ENCODE results near the gene TMEM245. TPM values are rescaled to one million over a fixed set of nuclear protein-coding genes. Genes with fewer than 3 reads are reported as not detected.

The TMEM245 gene
- total RNA-seq, 1 experiment from 2014 or later: 37.9 TPM

DNA sequence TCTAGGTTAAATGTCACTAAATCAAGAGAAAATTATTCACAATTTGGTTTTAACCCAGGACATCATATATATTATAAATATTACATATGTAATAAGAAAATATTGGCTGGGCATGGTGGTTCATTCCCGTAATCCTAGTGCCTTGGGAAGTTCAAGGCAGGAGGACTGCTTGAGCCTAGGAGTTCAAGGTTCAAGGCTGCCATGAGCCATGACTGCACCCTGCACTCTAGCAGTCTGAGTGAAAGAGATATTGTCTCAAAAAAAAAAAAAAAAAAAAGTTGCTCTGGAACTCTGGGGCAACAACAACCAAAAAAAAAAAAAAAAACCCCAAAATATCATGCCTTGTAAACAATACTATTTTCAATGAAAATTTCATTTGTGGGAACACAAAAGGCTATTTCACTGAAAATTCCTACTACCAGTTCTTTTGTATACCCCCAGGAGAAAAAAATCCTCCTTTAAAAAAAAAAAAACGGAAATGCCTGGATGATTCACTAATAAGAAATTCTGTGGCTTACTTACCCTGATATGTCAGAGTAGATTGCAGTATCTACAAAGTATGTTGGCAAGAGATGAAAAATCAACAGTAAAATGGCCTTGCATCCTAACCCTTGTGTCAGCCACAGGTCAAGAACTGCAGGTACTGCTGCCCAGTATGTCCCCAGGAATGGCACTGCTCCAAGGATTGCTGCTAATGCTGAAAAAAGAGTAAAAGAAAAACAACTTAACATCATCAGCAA is 83.9 kb downstream of the TMEM245 start:
- DNase-seq: no peak
- Histone ChIP-seq H3K79me2 (ENCODE audit: low read length) (peaks cover 54% of the 10 kb centered on the region), H3K27me3 (ENCODE audit: low read length) (no peaks in the 10 kb centered on the region), H3K36me3 (ENCODE audit: insufficient read depth, low read length) (peaks cover 51% of the 10 kb centered on the region), H3K4me1 (ENCODE audit: low read length) (no peaks in the 10 kb centered on the region), H4K20me1 (ENCODE audit: insufficient read depth, low read depth, low read length) (no peaks in the 10 kb centered on the region), H3K9me2 (replicated peaks; ENCODE audit: insufficient read depth, low read length) (no peaks in the 10 kb centered on the region), H3K9me3 (ENCODE audit: low read length) (no peaks in the 10 kb centered on the region), H3K4me3 (ENCODE audit: low read length) (no peak overlapping the region), H2AFZ (ENCODE audit: low read length) (no peak overlapping the region), H3K27ac (ENCODE audit: low read length) (no peak overlapping the region), H3K9ac (ENCODE audit: low read length) (no peak overlapping the region), H3K4me2 (ENCODE audit: low read depth, low read length, poor library complexity, severe bottlenecking) (no peak overlapping the region)

DNA sequence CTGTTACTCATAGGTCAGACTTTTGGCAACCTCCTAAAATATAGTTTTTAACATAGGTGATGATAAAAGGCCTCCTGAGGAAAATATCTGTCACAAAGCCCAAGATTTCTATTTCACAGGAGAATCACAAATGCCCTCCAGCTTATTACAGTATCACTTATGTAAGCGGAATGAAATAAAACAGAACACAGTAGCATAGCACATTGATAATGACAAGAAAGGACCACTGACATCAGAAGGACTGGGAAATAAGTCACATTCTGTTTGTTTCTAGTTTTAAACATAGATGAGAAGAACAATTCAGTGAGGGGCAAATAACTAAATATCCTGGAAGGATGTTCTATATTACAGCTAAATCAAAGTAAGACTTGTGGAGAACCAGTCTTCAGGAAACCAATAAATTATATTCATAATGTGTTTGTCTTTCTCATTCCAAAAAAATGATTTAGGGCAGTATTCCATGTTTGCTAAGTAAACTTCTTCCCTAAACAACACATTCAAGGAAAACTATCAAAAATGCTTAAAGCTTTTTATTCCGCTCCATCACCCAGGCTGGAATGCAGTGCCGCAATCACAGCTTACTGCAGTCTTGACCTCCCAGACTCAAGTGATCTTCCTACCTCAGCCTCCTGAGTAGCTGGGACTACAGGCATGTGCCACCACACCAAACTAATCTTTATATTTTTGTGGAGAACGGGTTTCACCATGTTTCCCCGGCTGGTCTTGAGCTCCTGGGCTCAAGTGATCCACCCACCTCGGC is 85.6 kb downstream of the TMEM245 start:
- Histone ChIP-seq H3K36me3 (ENCODE audit: insufficient read depth, low read length) (peaks cover 51% of the 10 kb centered on the region), H3K4me2 (ENCODE audit: low read depth, low read length, poor library complexity, severe bottlenecking) (no peak overlapping the region), H4K20me1 (ENCODE audit: insufficient read depth, low read depth, low read length) (no peaks in the 10 kb centered on the region), H2AFZ (ENCODE audit: low read length) (no peak overlapping the region), H3K79me2 (ENCODE audit: low read length) (peaks cover 58% of the 10 kb centered on the region), H3K9me2 (replicated peaks; ENCODE audit: insufficient read depth, low read length) (no peaks in the 10 kb centered on the region), H3K27ac (ENCODE audit: low read length) (no peak overlapping the region), H3K27me3 (ENCODE audit: low read length) (no peaks in the 10 kb centered on the region), H3K4me1 (ENCODE audit: low read length) (no peaks in the 10 kb centered on the region), H3K9ac (ENCODE audit: low read length) (no peak overlapping the region), H3K4me3 (ENCODE audit: low read length) (no peak overlapping the region), H3K9me3 (ENCODE audit: low read length) (no peaks in the 10 kb centered on the region)
- DNase-seq: no peak

DNA sequence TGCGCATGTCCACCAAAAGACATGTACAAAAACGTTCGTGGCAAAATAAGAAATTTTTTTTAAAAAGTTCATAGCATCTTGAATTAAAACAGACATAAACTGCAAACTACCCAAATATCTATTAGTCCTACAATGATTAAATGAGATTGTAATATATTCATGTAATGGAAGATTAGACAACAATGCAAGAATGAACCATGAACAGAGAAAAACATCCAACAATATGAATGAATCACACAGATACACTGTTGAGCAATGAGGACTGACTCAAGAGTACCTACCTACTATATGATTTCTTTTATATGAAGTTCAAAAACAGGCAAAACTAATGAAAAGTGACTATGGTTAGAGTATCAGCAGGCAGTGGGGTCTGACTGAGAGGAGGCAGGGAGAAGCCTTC is 88.5 kb downstream of the TMEM245 start:
- Histone ChIP-seq H2AFZ (ENCODE audit: low read length) (no peak overlapping the region), H3K4me3 (ENCODE audit: low read length) (no peak overlapping the region), H3K36me3 (ENCODE audit: insufficient read depth, low read length) (peaks cover 34% of the 10 kb centered on the region), H3K9ac (ENCODE audit: low read length) (no peak overlapping the region), H3K27ac (ENCODE audit: low read length) (no peak overlapping the region), H3K9me3 (ENCODE audit: low read length) (no peaks in the 10 kb centered on the region), H3K9me2 (replicated peaks; ENCODE audit: insufficient read depth, low read length) (no peaks in the 10 kb centered on the region), H3K79me2 (ENCODE audit: low read length) (peaks cover 72% of the 10 kb centered on the region), H4K20me1 (ENCODE audit: insufficient read depth, low read depth, low read length) (no peaks in the 10 kb centered on the region), H3K4me1 (ENCODE audit: low read length) (no peaks in the 10 kb centered on the region), H3K4me2 (ENCODE audit: low read depth, low read length, poor library complexity, severe bottlenecking) (no peak overlapping the region), H3K27me3 (ENCODE audit: low read length) (no peaks in the 10 kb centered on the region)
- DNase-seq: no peak

DNA sequence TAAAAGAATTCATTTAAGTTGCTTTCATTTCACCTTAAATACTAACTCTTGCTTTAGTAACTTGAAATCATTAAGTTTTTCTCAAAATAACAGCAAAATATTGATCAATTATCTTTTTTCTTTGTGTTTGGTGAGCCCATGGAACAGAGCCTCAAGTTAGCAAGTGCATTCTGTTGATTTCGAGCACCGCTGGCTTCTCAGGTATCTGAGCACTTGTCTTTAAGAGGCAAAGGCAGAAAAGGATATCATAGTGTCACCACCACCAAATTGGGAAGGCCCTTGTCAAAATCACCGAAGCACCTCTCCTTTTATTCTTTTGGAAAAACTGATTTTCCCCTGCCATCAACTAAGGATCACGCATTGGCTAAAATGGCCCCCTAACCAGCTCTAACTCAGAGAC is 89.3 kb downstream of the TMEM245 start:
- Histone ChIP-seq H3K9me2 (replicated peaks; ENCODE audit: insufficient read depth, low read length) (no peaks in the 10 kb centered on the region), H3K4me3 (ENCODE audit: low read length) (no peak overlapping the region), H3K27ac (ENCODE audit: low read length) (no peak overlapping the region), H3K27me3 (ENCODE audit: low read length) (no peaks in the 10 kb centered on the region), H3K4me1 (ENCODE audit: low read length) (no peaks in the 10 kb centered on the region), H3K9me3 (ENCODE audit: low read length) (no peaks in the 10 kb centered on the region), H4K20me1 (ENCODE audit: insufficient read depth, low read depth, low read length) (no peaks in the 10 kb centered on the region), H2AFZ (ENCODE audit: low read length) (no peak overlapping the region), H3K79me2 (ENCODE audit: low read length) (peaks cover 70% of the 10 kb centered on the region), H3K36me3 (ENCODE audit: insufficient read depth, low read length) (peaks cover 31% of the 10 kb centered on the region), H3K9ac (ENCODE audit: low read length) (no peak overlapping the region), H3K4me2 (ENCODE audit: low read depth, low read length, poor library complexity, severe bottlenecking) (no peak overlapping the region)
- no peak for DNase-seq

DNA sequence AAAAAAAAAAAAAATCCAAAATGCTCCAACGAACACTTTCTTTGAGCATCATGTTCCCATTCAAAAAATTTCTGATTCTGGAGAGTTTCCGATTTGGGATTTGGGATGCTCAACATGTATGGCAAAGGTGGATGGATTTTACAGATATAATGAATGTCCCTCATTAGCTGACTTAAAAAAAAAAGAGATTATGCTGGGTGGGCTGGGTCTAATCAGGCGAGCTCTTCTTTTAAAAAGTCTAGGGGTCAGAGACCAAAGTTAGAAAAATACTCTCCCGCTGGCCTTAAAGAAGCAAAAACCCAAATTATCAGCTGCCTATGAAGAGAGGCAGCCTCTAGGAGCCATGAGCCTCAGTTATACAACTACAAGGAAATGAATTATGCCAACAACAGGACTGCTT is 91.3 kb downstream of the TMEM245 start:
- peaks cover 21% of the 10 kb centered on the region; the same call in 1 of the 2 replicates for H3K36me3 ChIP-seq (ENCODE audit: insufficient read depth, low read length)
- H2AFZ ChIP-seq (ENCODE audit: low read length): no peak overlapping the region
- no peaks in the 10 kb centered on the region for H3K4me1 ChIP-seq (ENCODE audit: low read length)
- H3K27ac ChIP-seq (ENCODE audit: low read length): no peak overlapping the region
- no peak overlapping the region for H3K4me3 ChIP-seq (ENCODE audit: low read length)
- H3K9me3 ChIP-seq (ENCODE audit: low read length): no peaks in the 10 kb centered on the region
- no peaks in the 10 kb centered on the region for H3K27me3 ChIP-seq (ENCODE audit: low read length)
- no peak for DNase-seq
- peaks cover 77% of the 10 kb centered on the region for H3K79me2 ChIP-seq (ENCODE audit: low read length)
- no peaks in the 10 kb centered on the region for H4K20me1 ChIP-seq (ENCODE audit: insufficient read depth, low read depth, low read length)
- H3K9me2 ChIP-seq (replicated peaks; ENCODE audit: insufficient read depth, low read length): no peaks in the 10 kb centered on the region
- H3K9ac ChIP-seq (ENCODE audit: low read length): no peak overlapping the region
- no peak overlapping the region for H3K4me2 ChIP-seq (ENCODE audit: low read depth, low read length, poor library complexity, severe bottlenecking)

DNA sequence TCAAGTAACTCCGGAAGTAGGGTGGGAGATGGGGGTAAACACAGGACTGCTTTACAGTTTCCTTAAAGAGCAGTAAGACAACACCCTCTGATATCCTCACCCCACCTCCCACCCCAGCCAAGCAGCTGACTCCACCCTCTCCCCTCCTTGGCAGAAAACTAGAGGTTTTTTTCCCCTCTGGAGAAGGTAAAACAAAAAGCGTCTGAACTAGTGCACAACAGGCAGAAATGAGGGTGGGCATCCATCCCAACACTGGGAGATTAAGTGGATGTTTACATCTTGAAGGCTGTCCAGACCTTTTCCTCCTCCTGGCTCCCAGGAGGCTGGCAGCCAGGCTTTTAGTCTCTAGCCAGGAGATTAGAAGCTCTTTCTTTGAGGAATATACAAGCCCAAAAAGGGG is 92.6 kb downstream of the TMEM245 start:
- no peak for DNase-seq
- Histone ChIP-seq H3K4me1 (ENCODE audit: low read length) (peaks cover 3% of the 10 kb centered on the region), H3K36me3 (ENCODE audit: insufficient read depth, low read length) (peaks cover 15% of the 10 kb centered on the region; the same call in 1 of the 2 replicates), H2AFZ (ENCODE audit: low read length) (no peak overlapping the region), H3K27ac (ENCODE audit: low read length) (no peak overlapping the region), H4K20me1 (ENCODE audit: insufficient read depth, low read depth, low read length) (no peaks in the 10 kb centered on the region), H3K9ac (ENCODE audit: low read length) (no peak overlapping the region), H3K4me2 (ENCODE audit: low read depth, low read length, poor library complexity, severe bottlenecking) (no peak overlapping the region), H3K4me3 (ENCODE audit: low read length) (no peak overlapping the region), H3K9me2 (replicated peaks; ENCODE audit: insufficient read depth, low read length) (no peaks in the 10 kb centered on the region), H3K9me3 (ENCODE audit: low read length) (no peaks in the 10 kb centered on the region), H3K27me3 (ENCODE audit: low read length) (no peaks in the 10 kb centered on the region), H3K79me2 (ENCODE audit: low read length) (peaks cover 84% of the 10 kb centered on the region)

DNA sequence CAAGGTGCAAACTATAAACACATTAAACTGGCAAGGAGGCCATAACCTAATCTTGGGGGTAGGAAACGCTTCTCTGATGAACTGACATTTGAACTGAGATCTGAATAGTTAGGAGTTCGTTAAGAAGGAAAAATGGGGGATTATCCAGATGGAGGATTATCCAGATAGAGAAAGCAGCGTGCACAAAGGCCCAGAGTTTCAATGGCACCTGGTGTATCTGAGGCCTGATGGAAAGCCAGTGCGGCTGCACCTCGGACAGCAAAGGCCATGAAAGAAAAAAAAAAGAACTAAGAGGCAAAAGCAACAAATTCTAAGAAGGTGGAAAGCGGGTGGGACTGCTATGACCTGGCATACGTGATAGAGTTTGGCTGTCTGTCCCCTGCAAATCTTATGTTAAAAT is 93.4 kb downstream of the TMEM245 start:
- Histone ChIP-seq H3K27me3 (ENCODE audit: low read length) (no peaks in the 10 kb centered on the region), H2AFZ (ENCODE audit: low read length) (no peak overlapping the region), H3K4me1 (ENCODE audit: low read length) (peaks cover 12% of the 10 kb centered on the region), H3K9me3 (ENCODE audit: low read length) (no peaks in the 10 kb centered on the region), H4K20me1 (ENCODE audit: insufficient read depth, low read depth, low read length) (no peaks in the 10 kb centered on the region), H3K4me3 (ENCODE audit: low read length) (no peak overlapping the region), H3K79me2 (ENCODE audit: low read length) (peaks cover 87% of the 10 kb centered on the region), H3K27ac (ENCODE audit: low read length) (no peak overlapping the region), H3K36me3 (ENCODE audit: insufficient read depth, low read length) (peaks cover 10% of the 10 kb centered on the region; the same call in 1 of the 2 replicates), H3K9me2 (replicated peaks; ENCODE audit: insufficient read depth, low read length) (no peaks in the 10 kb centered on the region), H3K9ac (ENCODE audit: low read length) (no peak overlapping the region), H3K4me2 (ENCODE audit: low read depth, low read length, poor library complexity, severe bottlenecking) (no peak overlapping the region)
- DNase-seq: no peak

DNA sequence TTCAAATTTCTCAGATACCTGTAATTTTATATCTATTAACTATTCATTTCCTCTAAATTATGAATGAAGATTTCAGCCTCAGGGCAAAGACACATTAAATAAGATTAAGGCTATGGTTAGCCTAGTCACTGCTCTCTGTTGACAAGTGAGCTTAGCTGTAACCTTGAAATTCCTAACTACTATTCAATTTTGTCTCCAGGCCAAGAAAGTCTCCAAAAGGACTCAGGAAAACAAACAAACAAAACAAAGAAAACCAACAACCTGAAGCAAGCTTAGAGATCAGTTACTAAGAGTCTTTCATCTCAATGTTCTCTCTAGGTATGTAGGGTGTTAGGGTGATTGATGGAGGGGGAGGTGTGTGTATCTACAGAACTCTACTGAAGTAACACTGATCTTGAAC is 96.9 kb downstream of the TMEM245 start:
- Histone ChIP-seq H3K27ac (ENCODE audit: low read length) (no peak overlapping the region), H3K36me3 (ENCODE audit: insufficient read depth, low read length) (peaks cover 10% of the 10 kb centered on the region; the same call in 1 of the 2 replicates), H3K27me3 (ENCODE audit: low read length) (no peaks in the 10 kb centered on the region), H3K4me2 (ENCODE audit: low read depth, low read length, poor library complexity, severe bottlenecking) (no peak overlapping the region), H3K4me3 (ENCODE audit: low read length) (no peak overlapping the region), H3K79me2 (ENCODE audit: low read length) (peaks cover 61% of the 10 kb centered on the region), H2AFZ (ENCODE audit: low read length) (no peak overlapping the region), H3K9ac (ENCODE audit: low read length) (no peak overlapping the region), H3K9me2 (replicated peaks; ENCODE audit: insufficient read depth, low read length) (no peaks in the 10 kb centered on the region), H3K9me3 (ENCODE audit: low read length) (no peaks in the 10 kb centered on the region), H3K4me1 (ENCODE audit: low read length) (peaks cover 27% of the 10 kb centered on the region), H4K20me1 (ENCODE audit: insufficient read depth, low read depth, low read length) (no peaks in the 10 kb centered on the region)
- no peak for DNase-seq

Data from Karpas-422 (cell line).